Sigmoid colon (tissue), 7 donors: Measurements from ENCODE around the gene MAGEF1. TPM values are rescaled to one million over a fixed set of nuclear protein-coding genes. Genes with fewer than 3 reads are reported as not detected.

Source experiments
- DNase-seq: peaks from one replicate; pipeline ENCODE4 v3.0.0-alpha.2; 2019
- H3K27ac ChIP-seq, 4 donors: fragments of 200-600 bp; sonication (generic); one replicate each; pipeline ENCODE4 v1.5.1; 2016 to 2019; ENCODE audit warnings: mild to moderate bottlenecking in 1 of 4
- H3K27me3 ChIP-seq, 3 donors: fragments of 200-600 bp; sonication (generic); one replicate each; pipeline ENCODE4 v1.5.1; 2019; ENCODE audit warnings: mild to moderate bottlenecking in 1 of 3
- H3K36me3 ChIP-seq, 4 donors: fragments of 200-600 bp; sonication (generic); one replicate each; pipeline ENCODE4 v1.5.1; 2016 to 2019
- H3K4me1 ChIP-seq, 4 donors: fragments of 200-600 bp; sonication (generic); one replicate each; pipeline ENCODE4 v1.5.1; 2017 to 2019
- H3K4me3 ChIP-seq, 4 donors: fragments of 200-600 bp; sonication (generic); one replicate each; pipeline ENCODE4 v1.5.1; 2017 to 2019; ENCODE audit warnings: mild to moderate bottlenecking in 2 of 4, moderate library complexity in 1 of 4
- H3K9me3 ChIP-seq, 4 donors: fragments of 200-600 bp in 3 of 4; sonication (generic) in 3 of 4; one replicate each; pipeline versions ENCODE4 v1.5.1 to v1.6.1; 2013 to 2019
- CTCF ChIP-seq, 4 experiments: fragments of 450-650 bp in 3 of 4; fragments of 200-600 bp in 1 of 4; IDR thresholded peaks; one replicate each; pipeline ENCODE4 v1.5.1; 2016 to 2019; ENCODE audit warnings: antibody characterized with exemption in 4 of 4, mild to moderate bottlenecking in 3 of 4, moderate library complexity in 2 of 4
- EP300 ChIP-seq, 4 donors: sonication (generic); formaldehyde crosslinking; IDR thresholded peaks; one replicate each; pipeline ENCODE4 v1.6.1; 2017; ENCODE audit warnings: antibody characterized with exemption in 4 of 4
- POLR2A ChIP-seq, 2 donors: fragments of 450-650 bp; IDR thresholded peaks; one replicate each; pipeline ENCODE4 v1.6.1; 2016; ENCODE audit warnings: antibody characterized with exemption in 2 of 2, mild to moderate bottlenecking in 2 of 2, moderate library complexity in 2 of 2
- POLR2AphosphoS5 ChIP-seq, 4 donors: sonication (generic); formaldehyde crosslinking; IDR thresholded peaks; one replicate each; pipeline ENCODE4 v1.6.1; 2017; ENCODE audit warnings: antibody characterized with exemption in 4 of 4
- WGBS, 2 donors: extraction: QIAGEN DNeasy Blood & Tissue Kit; methylation state at CpG; one replicate each; pipeline ENCODE4 v1.1.7; 2013; 5-methylcytosine and 5-hydroxymethylcytosine counted together
- intact Hi-C: fragments of 100-400 bp; cut with DNase I; formaldehyde crosslinking; loops from one replicate; pipeline ENCODE4 v1.15.1; 2023
- polyA plus RNA-seq, 3 donors: library from polyadenylated mRNA; stranded (reverse); fragments of 200-250 nt; gene quantifications; one replicate each; pipeline ENCODE4 v1.2.3, GENCODE V29; 2013
- total RNA-seq, 4 donors: library from RNA; depleted of rRNA; stranded (reverse); fragments of >200 nt; gene quantifications; one replicate each; pipeline ENCODE4 v1.1.0, GENCODE V29; 2016
- donor health status: healthy with polysubstance abuse.
- donor health status: Bipolar disorder and iron deficiency.
- donor health status: healthy.

The MAGEF1 gene
- total and polyA plus RNA-seq, 7 donors, result 29.4 to 43.6 (median 32.9) TPM

DNA sequence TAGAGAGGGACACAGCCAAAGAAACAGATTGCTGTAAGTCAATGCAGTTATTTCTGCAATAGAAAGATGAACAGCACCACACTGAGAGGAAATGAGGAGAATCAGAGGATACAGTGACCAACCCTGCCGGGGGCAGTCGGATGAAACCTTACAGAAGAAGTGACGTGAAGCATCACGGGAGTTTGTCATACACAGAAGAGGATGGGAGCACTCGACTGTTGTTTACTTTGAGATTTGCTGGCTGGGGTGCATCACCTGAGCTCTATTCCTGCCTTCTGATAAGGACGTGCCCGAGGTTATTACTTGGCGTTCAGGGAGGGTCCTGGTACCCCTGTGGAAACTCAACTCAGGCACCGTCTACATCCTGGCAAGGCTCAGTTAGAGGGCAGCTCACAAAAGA lies 45.4 kb downstream of the MAGEF1 start:
- no peaks in the 10 kb centered on the region for H3K4me1 ChIP-seq
- DNase-seq, result no peak
- intact Hi-C loops, result no loop called here

GRCh38 chr3:184665101-184665500 lies 46.8 kb downstream of the MAGEF1 start:
- H3K9me3 ChIP-seq, result no peaks in the 10 kb centered on the region
- TF ChIP-seq POLR2AphosphoS5 (IDR thresholded peaks at IDR 0.05) (no peak), POLR2A (IDR thresholded peaks at IDR 0.05) (no peak), EP300 (IDR thresholded peaks at IDR 0.05) (no peak)
- 84 to 90% methylated on average over 10 of the region's 10 CpGs for WGBS, 2 donors
- DNase-seq, result no peak
- intact Hi-C loops, result no loop called here
- no peaks in the 10 kb centered on the region for H3K27me3 ChIP-seq
- H3K4me3 ChIP-seq, result no peak overlapping the region
- H3K36me3 ChIP-seq, result no peaks in the 10 kb centered on the region
- no peaks in the 10 kb centered on the region for H3K4me1 ChIP-seq
- H3K27ac ChIP-seq, result no peak overlapping the region

More for the DNA sequence above, 45.4 kb downstream of the MAGEF1 start:
- no peak overlapping the region for H3K27ac ChIP-seq
- no peak overlapping the region for H3K4me3 ChIP-seq
- TF ChIP-seq POLR2A (IDR thresholded peaks at IDR 0.05) (no peak), CTCF (IDR thresholded peaks at IDR 0.05) (no peak), POLR2AphosphoS5 (IDR thresholded peaks at IDR 0.05) (no peak), EP300 (IDR thresholded peaks at IDR 0.05) (no peak)
- no peaks in the 10 kb centered on the region for H3K27me3 ChIP-seq
- no peaks in the 10 kb centered on the region for H3K36me3 ChIP-seq
- 28 to 73% methylated on average over 9 of the region's 9 CpGs for WGBS, 2 donors
- no peaks in the 10 kb centered on the region for H3K9me3 ChIP-seq

DNA sequence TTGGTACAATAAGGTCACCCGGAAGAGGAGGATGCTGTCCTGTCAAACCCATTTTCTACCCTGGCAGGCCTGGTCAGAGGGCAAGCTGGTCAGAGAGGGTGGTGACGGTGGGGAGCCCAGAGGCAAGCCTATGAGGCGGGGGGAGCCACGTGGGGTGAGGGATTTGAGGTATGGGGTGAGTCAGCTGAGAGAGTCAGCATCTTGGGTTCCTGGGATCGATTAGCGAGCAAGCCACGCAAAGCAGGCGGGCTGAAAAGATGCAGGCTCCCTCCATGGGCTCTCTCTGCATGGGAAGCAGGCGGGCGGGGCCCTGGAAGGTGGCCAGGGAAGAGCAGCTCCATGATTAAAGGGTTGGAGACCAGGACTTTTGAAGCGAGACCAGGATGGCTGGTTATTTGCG lies 48.1 kb downstream of the MAGEF1 start:
- Histone ChIP-seq H3K4me1 (no peaks in the 10 kb centered on the region), H3K36me3 (no peaks in the 10 kb centered on the region), H3K4me3 (no peak overlapping the region), H3K9me3 (no peaks in the 10 kb centered on the region), H3K27ac (no peak overlapping the region), H3K27me3 (no peaks in the 10 kb centered on the region)
- intact Hi-C loops, result no loop called here
- no peak for DNase-seq
- TF ChIP-seq POLR2A (IDR thresholded peaks at IDR 0.05) (no peak), EP300 (IDR thresholded peaks at IDR 0.05) (no peak), POLR2AphosphoS5 (IDR thresholded peaks at IDR 0.05) (no peak), CTCF (IDR thresholded peaks at IDR 0.05) (no peak)
- 80 to 90% methylated on average over 12 of the region's 12 CpGs for WGBS, 2 donors

DNA sequence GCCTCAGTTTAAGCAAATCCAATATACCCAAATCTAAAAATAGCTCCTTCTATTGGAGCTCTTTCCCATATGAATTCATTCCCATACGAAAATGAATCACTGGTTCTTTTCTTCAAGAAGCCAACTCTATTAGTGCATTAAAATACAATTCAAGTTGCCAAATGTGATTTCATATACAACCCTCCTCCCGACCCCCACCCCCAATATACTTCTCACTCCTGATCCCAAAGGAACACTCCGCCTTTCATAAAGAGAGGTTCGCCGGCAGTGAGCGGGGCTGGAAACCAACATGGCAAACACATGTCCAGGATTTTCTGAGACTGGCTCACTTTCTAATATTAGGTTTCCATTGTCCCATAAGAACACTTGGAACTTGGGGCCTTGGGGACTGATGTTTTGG lies 48.5 kb downstream of the MAGEF1 start:
- H3K36me3 ChIP-seq, result no peaks in the 10 kb centered on the region
- WGBS, 2 donors, result 90 to 91% methylated on average over 6 of the region's 6 CpGs
- intact Hi-C loops, result no loop called here
- no peaks in the 10 kb centered on the region for H3K27me3 ChIP-seq
- DNase-seq, result no peak
- no peak overlapping the region for H3K27ac ChIP-seq
- H3K4me3 ChIP-seq, result no peak overlapping the region
- H3K9me3 ChIP-seq, result no peaks in the 10 kb centered on the region
- no peak for TF ChIP-seq EP300 (IDR thresholded peaks at IDR 0.05)
- TF ChIP-seq POLR2AphosphoS5 (IDR thresholded peaks at IDR 0.05), result no peak
- TF ChIP-seq POLR2A (IDR thresholded peaks at IDR 0.05), result no peak
- TF ChIP-seq CTCF (IDR thresholded peaks at IDR 0.05), result no peak
- H3K4me1 ChIP-seq, result no peaks in the 10 kb centered on the region

DNA sequence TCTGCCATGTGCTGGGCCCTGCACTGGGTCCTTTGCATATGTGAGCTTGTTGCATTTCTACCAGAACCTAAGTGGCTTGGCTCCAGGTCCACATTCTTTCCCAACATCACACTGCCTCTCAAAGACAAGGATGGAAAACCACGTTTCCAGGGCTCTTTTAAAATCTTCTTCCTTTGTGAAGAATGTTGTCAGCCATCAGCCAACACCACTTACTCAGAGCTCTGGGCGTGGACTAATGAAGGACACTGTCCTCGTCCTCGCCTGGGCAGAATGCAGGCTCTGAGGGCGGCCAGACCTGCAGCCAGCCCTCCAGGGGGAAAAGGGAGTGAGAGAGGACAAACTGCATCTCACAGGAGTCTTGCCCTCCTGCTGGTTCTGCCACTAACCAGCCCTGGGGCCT lies 49.7 kb downstream of the MAGEF1 start:
- intact Hi-C loops, result no loop called here
- Histone ChIP-seq H3K27me3 (no peaks in the 10 kb centered on the region), H3K4me3 (no peak overlapping the region), H3K27ac (no peak overlapping the region), H3K9me3 (no peaks in the 10 kb centered on the region), H3K36me3 (no peaks in the 10 kb centered on the region), H3K4me1 (no peaks in the 10 kb centered on the region)
- 66 to 75% methylated on average over 5 of the region's 5 CpGs for WGBS, 2 donors
- TF ChIP-seq EP300 (IDR thresholded peaks at IDR 0.05), result no peak
- no peak for TF ChIP-seq POLR2AphosphoS5 (IDR thresholded peaks at IDR 0.05)
- no peak for TF ChIP-seq POLR2A (IDR thresholded peaks at IDR 0.05)
- no peak for TF ChIP-seq CTCF (IDR thresholded peaks at IDR 0.05)
- DNase-seq, result no peak
